ENCODE data around the gene ARHGAP32. TPM values are rescaled to one million over a fixed set of nuclear protein-coding genes. Genes with fewer than 3 reads are reported as not detected.

The ARHGAP32 gene
- total and polyA plus RNA-seq, 9 donors, result 8.3 to 15.1 (median 10.4) TPM

GRCh38 chr11:128964463-128964930 lies 227.6 kb downstream of the ARHGAP32 start:
- H3K27me3 ChIP-seq (ENCODE audit: control insufficient read depth, insufficient read depth, low read length), result no peaks in the 10 kb centered on the region
- 69% methylated on average over 2 of the region's 7 CpGs for WGBS (ENCODE audit: insufficient coverage)
- H3K4me1 ChIP-seq (ENCODE audit: control insufficient read depth, insufficient read depth, low read length), result no peaks in the 10 kb centered on the region
- no peak for DNase-seq
- H3K9me3 ChIP-seq (replicated peaks; ENCODE audit: control insufficient read depth, low read depth, low read length), result no peaks in the 10 kb centered on the region
- no peak overlapping the region for H3K4me3 ChIP-seq (ENCODE audit: low read length)
- H3K36me3 ChIP-seq (ENCODE audit: control insufficient read depth, insufficient read depth, low read length), result peaks cover 17% of the 10 kb centered on the region
- no peak overlapping the region for H3K27ac ChIP-seq (ENCODE audit: low read length)

- no peak for DNase-seq
- H3K4me1 ChIP-seq (ENCODE audit: control insufficient read depth, insufficient read depth, low read length), result no peaks in the 10 kb centered on the region
- no peak overlapping the region for H3K27ac ChIP-seq (ENCODE audit: low read length)
- no peaks in the 10 kb centered on the region for H3K9me3 ChIP-seq (replicated peaks; ENCODE audit: control insufficient read depth, low read depth, low read length)
- H3K36me3 ChIP-seq (ENCODE audit: control insufficient read depth, insufficient read depth, low read length), result peaks cover 10% of the 10 kb centered on the region
- H3K27me3 ChIP-seq (ENCODE audit: control insufficient read depth, insufficient read depth, low read length), result no peaks in the 10 kb centered on the region
- WGBS (ENCODE audit: insufficient coverage), result no CpG with 5 or more reads among the region's 3 CpGs
- H3K4me3 ChIP-seq (ENCODE audit: low read length), result no peak overlapping the region
Observed at GRCh38 chr11:128963744-128964325, 228.3 kb downstream of the ARHGAP32 start.

- H3K4me3 ChIP-seq (ENCODE audit: low read length), result no peak overlapping the region
- WGBS (ENCODE audit: insufficient coverage), result 87% methylated on average over 3 of the region's 5 CpGs
- no peaks in the 10 kb centered on the region for H3K9me3 ChIP-seq (replicated peaks; ENCODE audit: control insufficient read depth, low read depth, low read length)
- peaks cover 5% of the 10 kb centered on the region for H3K36me3 ChIP-seq (ENCODE audit: control insufficient read depth, insufficient read depth, low read length)
- DNase-seq, result no peak
- H3K27ac ChIP-seq (ENCODE audit: low read length), result no peak overlapping the region
- H3K27me3 ChIP-seq (ENCODE audit: control insufficient read depth, insufficient read depth, low read length), result no peaks in the 10 kb centered on the region
- H3K4me1 ChIP-seq (ENCODE audit: control insufficient read depth, insufficient read depth, low read length), result no peaks in the 10 kb centered on the region
Observed at GRCh38 chr11:128962896-128963295, 229.2 kb downstream of the ARHGAP32 start.

- H3K4me1 ChIP-seq (ENCODE audit: control insufficient read depth, insufficient read depth, low read length), result no peaks in the 10 kb centered on the region
- WGBS (ENCODE audit: insufficient coverage), result no CpG with 5 or more reads among the region's 2 CpGs
- no peaks in the 10 kb centered on the region for H3K9me3 ChIP-seq (replicated peaks; ENCODE audit: control insufficient read depth, low read depth, low read length)
- peaks cover 5% of the 10 kb centered on the region for H3K36me3 ChIP-seq (ENCODE audit: control insufficient read depth, insufficient read depth, low read length)
- H3K4me3 ChIP-seq (ENCODE audit: low read length), result no peak overlapping the region
- no peak for DNase-seq
- H3K27me3 ChIP-seq (ENCODE audit: control insufficient read depth, insufficient read depth, low read length), result no peaks in the 10 kb centered on the region
- no peak overlapping the region for H3K27ac ChIP-seq (ENCODE audit: low read length)
Observed at GRCh38 chr11:128961645-128962044, 230.5 kb downstream of the ARHGAP32 start.

GRCh38 chr11:128957202-128957482 lies 235.0 kb downstream of the ARHGAP32 start:
- Histone ChIP-seq H3K9me3 (replicated peaks; ENCODE audit: control insufficient read depth, low read depth, low read length) (no peaks in the 10 kb centered on the region), H3K27ac (ENCODE audit: low read length) (no peak overlapping the region), H3K27me3 (ENCODE audit: control insufficient read depth, insufficient read depth, low read length) (no peaks in the 10 kb centered on the region), H3K4me3 (ENCODE audit: low read length) (no peak overlapping the region), H3K36me3 (ENCODE audit: control insufficient read depth, insufficient read depth, low read length) (peaks cover 2% of the 10 kb centered on the region), H3K4me1 (ENCODE audit: control insufficient read depth, insufficient read depth, low read length) (no peaks in the 10 kb centered on the region)
- WGBS (ENCODE audit: insufficient coverage), result 57% methylated on average over 4 of the region's 8 CpGs
- DNase-seq, result no peak

GRCh38 chr11:128956401-128957201 lies 235.5 kb downstream of the ARHGAP32 start:
- Histone ChIP-seq H3K27ac (ENCODE audit: low read length) (no peak overlapping the region), H3K9me3 (replicated peaks; ENCODE audit: control insufficient read depth, low read depth, low read length) (no peaks in the 10 kb centered on the region), H3K36me3 (ENCODE audit: control insufficient read depth, insufficient read depth, low read length) (peaks cover 2% of the 10 kb centered on the region), H3K4me3 (ENCODE audit: low read length) (no peak overlapping the region), H3K27me3 (ENCODE audit: control insufficient read depth, insufficient read depth, low read length) (no peaks in the 10 kb centered on the region), H3K4me1 (ENCODE audit: control insufficient read depth, insufficient read depth, low read length) (no peaks in the 10 kb centered on the region)
- DNase-seq, result peak; percentile 88
- 73% methylated on average over 3 of the region's 8 CpGs for WGBS (ENCODE audit: insufficient coverage)

- no peak overlapping the region for H3K4me3 ChIP-seq (ENCODE audit: low read length)
- 61% methylated on average over 2 of the region's 3 CpGs for WGBS (ENCODE audit: insufficient coverage)
- H3K27me3 ChIP-seq (ENCODE audit: control insufficient read depth, insufficient read depth, low read length), result no peaks in the 10 kb centered on the region
- H3K27ac ChIP-seq (ENCODE audit: low read length), result no peak overlapping the region
- no peaks in the 10 kb centered on the region for H3K9me3 ChIP-seq (replicated peaks; ENCODE audit: control insufficient read depth, low read depth, low read length)
- DNase-seq, result no peak
- H3K36me3 ChIP-seq (ENCODE audit: control insufficient read depth, insufficient read depth, low read length), result no peaks in the 10 kb centered on the region
- no peaks in the 10 kb centered on the region for H3K4me1 ChIP-seq (ENCODE audit: control insufficient read depth, insufficient read depth, low read length)
Observed at GRCh38 chr11:128955636-128956035, 236.5 kb downstream of the ARHGAP32 start.

- 89% methylated on average over 14 of the region's 16 CpGs for WGBS (ENCODE audit: insufficient coverage)
- Histone ChIP-seq H3K9me3 (replicated peaks; ENCODE audit: control insufficient read depth, low read depth, low read length) (no peaks in the 10 kb centered on the region), H3K4me1 (ENCODE audit: control insufficient read depth, insufficient read depth, low read length) (no peaks in the 10 kb centered on the region), H3K27me3 (ENCODE audit: control insufficient read depth, insufficient read depth, low read length) (no peaks in the 10 kb centered on the region), H3K27ac (ENCODE audit: low read length) (no peak overlapping the region), H3K36me3 (ENCODE audit: control insufficient read depth, insufficient read depth, low read length) (no peaks in the 10 kb centered on the region), H3K4me3 (ENCODE audit: low read length) (no peak overlapping the region)
- no peak for DNase-seq
Observed at GRCh38 chr11:128953151-128953550, 239.0 kb downstream of the ARHGAP32 start.

GRCh38 chr11:128949791-128950454 lies 242.2 kb downstream of the ARHGAP32 start:
- DNase-seq, result no peak
- H3K4me1 ChIP-seq (ENCODE audit: control insufficient read depth, insufficient read depth, low read length), result no peaks in the 10 kb centered on the region
- H3K36me3 ChIP-seq (ENCODE audit: control insufficient read depth, insufficient read depth, low read length), result no peaks in the 10 kb centered on the region
- no peaks in the 10 kb centered on the region for H3K9me3 ChIP-seq (replicated peaks; ENCODE audit: control insufficient read depth, low read depth, low read length)
- H3K27me3 ChIP-seq (ENCODE audit: control insufficient read depth, insufficient read depth, low read length), result no peaks in the 10 kb centered on the region
- H3K27ac ChIP-seq (ENCODE audit: low read length), result no peak overlapping the region
- no peak overlapping the region for H3K4me3 ChIP-seq (ENCODE audit: low read length)
- 93% methylated on average over 6 of the region's 13 CpGs for WGBS (ENCODE audit: insufficient coverage)

GRCh38 chr11:128948583-128948982 lies 243.5 kb downstream of the ARHGAP32 start:
- H3K36me3 ChIP-seq (ENCODE audit: control insufficient read depth, insufficient read depth, low read length), result no peaks in the 10 kb centered on the region
- H3K4me3 ChIP-seq (ENCODE audit: low read length), result no peak overlapping the region
- no peak overlapping the region for H3K27ac ChIP-seq (ENCODE audit: low read length)
- WGBS (ENCODE audit: insufficient coverage), result 50% methylated on average over 3 of the region's 3 CpGs
- H3K27me3 ChIP-seq (ENCODE audit: control insufficient read depth, insufficient read depth, low read length), result no peaks in the 10 kb centered on the region
- no peaks in the 10 kb centered on the region for H3K9me3 ChIP-seq (replicated peaks; ENCODE audit: control insufficient read depth, low read depth, low read length)
- DNase-seq, result no peak
- H3K4me1 ChIP-seq (ENCODE audit: control insufficient read depth, insufficient read depth, low read length), result peaks cover 2% of the 10 kb centered on the region
